ENCODE results near the gene LRBA.
"Not testable (repeated sequence)": the region's sequence is repeated elsewhere in the genome, so short reads cannot be mapped to it uniquely, and the experiment has no call there.

Gene LRBA

GRCh38 chr4:150541681-150542080 is 473.4 kb downstream of the LRBA start:
- no peak for DNase-seq

- no peak for DNase-seq
These were observed 474.1 kb downstream of the LRBA start for GRCh38 chr4:150540959-150541360.

DNA sequence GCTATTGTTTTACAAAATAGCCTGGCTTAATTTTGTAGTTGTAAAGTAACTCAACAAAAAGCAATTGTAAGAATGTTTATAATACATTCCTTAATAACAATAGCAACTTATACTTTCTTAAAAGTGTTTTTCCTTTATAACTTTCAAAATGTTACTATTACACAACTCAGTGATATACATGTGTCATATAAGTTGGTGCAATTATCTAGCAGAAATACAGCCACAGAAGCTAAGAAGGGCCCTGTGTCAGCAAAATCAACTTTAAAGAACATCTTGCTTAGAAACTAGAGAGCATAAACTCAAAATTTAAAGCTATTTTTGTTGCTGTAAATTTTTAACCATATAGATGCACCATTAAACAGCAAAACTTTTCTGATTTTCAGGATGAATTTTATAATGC is 474.5 kb downstream of the LRBA start:
- DNase-seq, result no peak

GRCh38 chr4:150537911-150538310 is 477.2 kb downstream of the LRBA start:
- not testable (repeated sequence) for DNase-seq

DNA sequence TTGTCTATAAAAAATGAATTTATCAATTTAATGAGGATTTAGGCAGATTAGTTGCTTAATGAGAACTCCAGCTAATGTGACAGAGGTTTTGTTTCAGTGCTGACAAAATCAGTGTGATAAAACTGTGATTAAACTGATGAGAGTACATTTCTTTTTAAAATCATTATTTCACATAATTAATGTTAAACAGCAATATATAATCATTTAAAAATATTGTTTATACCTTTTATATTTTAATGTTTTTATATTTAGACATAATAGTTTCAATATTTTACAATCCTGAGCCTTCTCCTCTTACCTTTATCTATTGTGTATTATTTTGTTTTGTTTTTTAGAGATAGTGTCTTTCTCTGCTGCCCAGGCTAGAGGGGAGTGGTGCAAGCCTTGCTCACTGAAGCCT is 480.3 kb downstream of the LRBA start:
- no peak for DNase-seq

DNA sequence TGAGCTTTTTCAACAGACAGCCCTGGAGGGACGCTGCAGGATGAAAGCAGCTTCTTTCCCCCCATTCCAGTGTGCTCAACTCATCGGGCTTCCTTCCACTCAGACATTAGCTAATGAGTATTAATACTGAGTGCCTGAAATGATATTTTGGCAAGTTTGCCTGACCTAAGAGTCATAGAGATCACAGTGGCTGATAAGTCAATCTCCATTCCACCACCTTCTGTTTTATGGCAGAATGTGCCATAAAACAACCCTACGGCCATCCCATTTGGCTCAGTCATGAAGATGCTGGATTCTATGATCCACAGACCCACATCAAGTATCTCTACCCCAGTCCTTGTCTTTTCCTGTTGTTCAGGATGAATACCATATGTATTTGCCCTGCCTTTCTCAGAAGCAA is 481.4 kb downstream of the LRBA start:
- no peak for DNase-seq

GRCh38 chr4:150525321-150525868 is 489.7 kb downstream of the LRBA start:
- DNase-seq, result no peak

GRCh38 chr4:150518559-150518958 is 496.5 kb downstream of the LRBA start:
- no peak for DNase-seq

- DNase-seq, result no peak
These were observed 499.9 kb downstream of the LRBA start for GRCh38 chr4:150515135-150515534.

DNA sequence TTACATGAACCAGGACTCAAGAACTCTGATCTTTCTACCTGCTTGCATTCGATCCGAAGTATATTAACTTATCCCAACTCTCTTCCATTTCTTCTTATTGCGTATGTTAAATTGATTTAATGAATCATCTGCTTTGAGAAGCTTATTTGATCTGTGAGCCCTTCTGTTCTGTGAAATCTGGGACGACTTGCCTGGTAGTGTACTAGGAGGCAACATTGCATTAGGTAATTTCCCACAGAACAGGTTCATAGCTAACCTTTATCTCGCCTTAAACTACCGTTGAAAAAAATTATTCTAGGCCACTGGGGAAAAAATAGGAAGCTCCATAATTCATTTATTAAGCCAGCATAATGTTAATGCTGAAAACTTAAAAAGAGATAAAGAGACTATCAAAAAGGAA is 500.4 kb downstream of the LRBA start:
- DNase-seq, result no peak

DNA sequence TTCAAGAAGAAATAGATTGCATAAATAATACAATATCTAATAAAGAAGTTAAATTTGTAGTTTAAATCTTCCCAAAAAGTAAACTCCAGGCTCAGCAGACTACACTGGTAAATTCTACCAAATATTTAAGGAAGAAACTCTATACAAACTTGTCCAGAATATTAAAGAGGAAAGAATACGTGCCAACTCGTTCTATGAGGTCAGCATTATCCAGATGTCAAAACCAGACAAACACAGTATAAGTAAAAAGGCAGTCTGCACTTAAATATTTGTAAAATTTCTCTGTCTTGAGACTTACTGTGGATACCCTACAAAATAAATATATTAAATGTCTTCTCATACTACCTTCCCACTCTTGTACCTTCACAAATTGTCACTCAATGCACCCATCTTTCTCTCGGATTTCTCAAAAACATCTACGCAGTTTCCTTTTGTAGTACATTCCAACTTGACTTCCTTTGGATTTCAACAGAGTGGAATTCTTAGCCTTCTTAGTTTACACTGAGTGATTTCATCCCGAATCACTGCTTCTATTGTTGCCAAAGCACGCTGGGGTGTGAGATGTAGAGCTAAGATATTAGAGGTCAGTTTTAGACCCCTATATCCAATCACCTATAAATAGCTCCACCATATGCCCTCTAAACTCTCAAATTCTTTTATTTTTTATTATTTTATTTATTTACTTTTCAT is 504.8 kb downstream of the LRBA start:
- no peak for DNase-seq

DNA sequence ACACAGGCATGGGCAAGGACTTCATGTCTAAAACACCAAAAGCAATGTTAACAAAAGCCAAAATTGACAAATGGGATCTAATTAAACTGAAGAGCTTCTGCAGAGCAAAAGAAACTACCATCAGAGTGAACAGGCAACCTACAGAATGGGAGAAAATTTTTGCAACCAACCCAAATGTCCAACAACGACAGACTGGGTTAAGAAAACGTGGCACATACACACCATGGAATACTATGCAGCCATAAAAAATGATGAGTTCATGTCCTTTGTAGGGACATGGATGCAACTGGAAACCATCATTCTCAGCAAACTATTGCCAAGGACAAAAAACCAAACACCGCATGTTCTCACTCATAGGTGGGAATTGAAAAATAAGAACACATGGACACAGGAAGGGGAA is 507.4 kb downstream of the LRBA start:
- not testable (repeated sequence) for DNase-seq

GRCh38 chr4:150501983-150502382 is 513.1 kb downstream of the LRBA start:
- DNase-seq, result no peak

DNA sequence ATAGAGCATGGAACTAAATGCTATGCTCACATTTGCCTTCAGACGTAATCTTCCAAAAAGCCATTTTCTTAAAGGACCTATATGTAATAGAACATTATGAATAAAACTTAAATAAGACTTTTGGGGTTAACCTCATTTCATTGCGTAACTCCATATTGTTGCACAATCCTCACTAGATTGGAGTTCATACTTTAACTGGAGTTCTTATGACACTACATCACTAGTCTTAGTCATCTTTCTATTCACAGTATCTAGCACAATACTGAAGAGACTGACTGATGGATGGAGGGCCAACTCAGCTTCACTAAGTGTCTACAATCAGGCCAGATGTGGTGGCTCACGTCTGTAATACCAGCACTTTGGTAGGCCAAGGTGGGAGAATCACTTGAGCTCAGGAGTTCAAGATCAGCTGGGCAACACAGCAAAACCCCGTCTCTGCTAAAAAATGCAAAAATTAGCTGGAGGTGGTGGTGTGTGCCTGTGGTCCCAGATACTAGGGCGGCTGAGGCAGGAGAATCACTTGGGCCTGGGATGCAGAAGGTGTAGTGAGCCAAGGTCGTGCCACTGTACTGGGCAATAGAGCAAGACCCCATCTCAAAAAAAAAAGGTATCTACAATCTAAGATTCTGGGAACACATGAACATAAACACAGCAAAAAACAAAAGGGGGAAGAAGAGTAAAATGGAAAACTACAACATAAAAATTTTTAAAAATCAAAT is 513.9 kb downstream of the LRBA start:
- DNase-seq, result no peak

- no peak for DNase-seq
These were observed 517.5 kb downstream of the LRBA start for GRCh38 chr4:150497612-150498011.

DNA sequence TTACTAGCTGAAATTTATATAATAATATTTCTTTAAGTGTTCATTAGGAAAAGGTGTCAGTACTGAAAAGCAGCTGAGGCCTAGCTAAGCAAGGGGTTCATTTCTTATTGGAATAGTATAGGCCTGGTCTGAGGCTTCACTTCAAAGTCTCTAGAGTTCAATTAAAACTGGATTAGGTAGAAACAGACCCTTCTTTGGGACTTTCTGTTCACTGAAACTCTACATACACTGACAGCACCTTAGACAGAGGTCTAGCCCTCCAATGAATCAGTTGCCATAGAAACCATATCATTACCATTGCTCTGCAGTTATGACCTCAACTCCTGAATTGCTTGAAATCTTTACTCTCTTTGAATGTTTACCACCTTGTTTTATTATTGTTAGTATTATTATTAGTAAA is 519.5 kb downstream of the LRBA start:
- DNase-seq, result no peak

DNA sequence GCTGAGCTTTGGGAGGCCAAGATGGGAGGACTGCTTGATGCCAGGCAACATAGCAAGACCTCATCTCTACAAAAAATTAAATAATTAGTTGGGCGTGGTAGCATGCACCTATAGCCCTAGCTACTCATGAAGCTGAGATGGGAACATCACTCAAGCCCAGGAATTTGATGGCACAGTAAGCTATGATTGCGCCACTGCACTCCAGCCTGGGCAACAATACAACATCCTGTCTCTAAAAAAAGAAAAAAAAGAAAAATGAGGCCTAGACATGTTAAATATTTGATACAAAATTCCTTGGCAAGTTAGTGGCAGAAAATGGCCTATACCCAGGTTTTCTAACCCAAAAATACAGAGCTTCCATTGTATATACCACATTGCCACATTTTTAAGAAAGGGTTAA is 521.2 kb downstream of the LRBA start:
- DNase-seq, result no peak

DNA sequence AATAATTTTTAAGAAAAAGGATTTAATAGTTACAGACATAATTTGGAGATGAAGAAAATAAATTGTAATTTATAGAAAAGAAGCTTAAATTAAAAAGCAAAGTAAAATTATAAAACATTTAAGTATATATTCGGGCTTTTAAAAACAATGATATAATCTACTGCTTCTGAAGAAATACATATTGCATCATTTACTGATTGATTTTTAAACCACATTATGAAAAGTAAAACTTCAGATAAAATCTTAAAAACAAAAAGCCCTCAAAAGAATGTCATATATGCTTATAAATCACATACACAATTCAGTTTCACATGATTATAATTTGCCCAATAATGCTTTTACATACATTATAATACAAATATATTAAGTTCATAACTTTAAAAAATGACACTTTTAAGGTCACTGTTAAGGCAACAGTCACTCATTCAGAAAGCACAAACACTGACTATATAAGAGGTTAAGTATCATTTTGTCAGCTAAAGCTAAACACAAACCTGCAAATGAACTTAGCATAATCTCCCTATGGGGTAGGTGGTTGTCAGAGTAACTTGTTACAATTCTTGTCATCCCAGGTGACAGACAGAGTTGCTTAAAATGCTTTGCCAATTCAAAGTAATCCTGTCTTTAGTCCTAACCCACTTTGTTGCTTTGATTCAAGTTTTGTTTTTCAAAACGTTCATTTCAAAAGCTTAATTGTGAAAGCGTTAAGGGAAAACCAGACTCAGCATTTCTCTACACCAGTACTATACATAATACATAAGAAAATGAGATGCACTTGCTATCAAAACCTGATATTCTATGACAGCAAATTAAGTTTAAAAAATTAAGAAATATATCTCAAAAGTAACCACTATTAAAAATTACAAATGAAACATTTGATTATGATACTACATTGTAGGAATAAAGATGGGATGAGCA is 523.7 kb downstream of the LRBA start:
- no peak for DNase-seq

DNA sequence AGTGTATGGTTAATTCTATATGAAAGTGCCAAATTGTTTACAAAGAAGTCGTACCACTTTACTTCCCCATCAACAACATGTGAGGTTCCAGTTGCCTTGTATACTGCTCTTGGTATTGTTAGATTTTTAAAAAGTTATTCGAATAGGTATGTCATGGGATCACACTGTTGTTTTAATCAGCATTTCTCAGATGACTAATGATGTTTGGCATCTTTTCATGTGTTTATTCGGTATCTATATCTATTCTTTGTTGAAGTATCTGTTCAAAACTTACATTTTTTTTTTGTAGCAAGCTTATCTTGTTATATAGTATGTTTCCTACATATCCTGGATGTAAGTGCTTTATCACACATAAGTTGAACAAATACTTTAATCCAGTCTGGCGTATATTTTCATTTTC is 532.5 kb downstream of the LRBA start:
- no peak for DNase-seq

DNA sequence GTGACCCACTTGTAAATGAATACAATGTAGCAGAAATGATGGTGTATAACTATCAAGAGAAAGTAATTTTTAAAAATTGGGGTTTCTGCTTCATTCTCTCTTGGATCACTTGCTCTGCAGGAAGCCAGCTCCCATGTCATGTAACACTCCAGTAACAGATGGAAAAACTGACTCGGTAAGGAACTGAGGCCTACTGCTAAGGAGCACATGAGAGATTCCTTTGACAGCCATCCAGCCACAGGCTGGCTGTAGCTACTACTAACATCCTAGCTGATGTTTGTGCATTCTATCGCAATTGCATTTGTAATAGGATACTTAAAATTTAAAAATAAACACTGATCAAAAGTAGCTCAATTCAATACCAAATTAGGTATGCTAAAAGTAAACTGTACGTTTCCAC is 535.4 kb downstream of the LRBA start:
- DNase-seq, result no peak

DNA sequence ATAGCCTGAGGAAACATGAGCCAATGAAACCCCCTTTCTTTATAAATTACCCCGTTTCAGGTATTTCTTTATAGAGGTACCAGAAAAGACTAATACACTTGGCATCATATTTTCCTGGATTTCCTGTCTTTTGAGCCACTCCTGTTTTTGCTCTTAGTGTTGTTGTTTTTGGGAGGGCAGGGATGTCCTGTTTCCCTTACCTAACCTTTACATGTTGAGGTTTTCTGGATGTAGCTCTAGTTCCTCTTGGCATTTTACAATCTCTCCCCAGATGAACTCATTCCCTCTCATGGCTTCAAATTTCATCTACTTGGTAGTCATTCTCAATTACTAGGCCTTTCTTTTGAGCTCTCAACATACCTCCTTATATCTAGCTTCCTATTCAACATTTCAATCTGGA is 537.2 kb downstream of the LRBA start:
- DNase-seq, result no peak

- no peak for DNase-seq
These were observed 538.3 kb downstream of the LRBA start for GRCh38 chr4:150476776-150477175.

GRCh38 chr4:150475763-150476162 is 539.3 kb downstream of the LRBA start:
- no peak for DNase-seq

Data from islet precursor cell (in vitro differentiated cells).